ENCODE measurements around the gene WNK1. TPM values are rescaled to one million over a fixed set of nuclear protein-coding genes. Genes with fewer than 3 reads are reported as not detected.

Gene WNK1
- total RNA-seq, 1 experiment from 2014 or later: 117 TPM

DNA sequence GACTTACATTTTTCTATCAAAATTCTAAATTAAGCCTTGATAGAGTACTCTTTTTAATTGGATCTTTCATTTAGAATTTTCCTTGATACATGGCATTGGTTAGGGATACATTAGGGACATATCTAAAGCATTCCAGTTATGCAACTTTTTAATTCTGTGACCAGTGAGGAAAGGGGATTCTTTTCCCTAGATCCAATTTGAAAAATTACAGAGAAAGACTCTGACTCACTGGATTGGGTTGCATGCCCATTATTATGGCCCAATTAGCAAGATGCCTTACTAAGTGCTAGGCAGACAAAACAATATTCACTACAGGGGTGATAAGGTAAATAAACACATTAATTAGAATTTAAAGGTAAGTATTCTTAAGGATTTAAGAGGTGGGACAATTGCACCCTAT, 202.4 kb downstream of the WNK1 start:
- no peaks in the 10 kb centered on the region; a peak in 1 of 5 replicates for H3K9me3 Mint-ChIP-seq
- H3K23ac ChIP-seq (ENCODE audit: insufficient read length, low read depth, low read length): no peak overlapping the region
- H2BK12ac ChIP-seq (ENCODE audit: insufficient read length, low read depth, low read length): no peak overlapping the region
- no peak overlapping the region for H4K91ac ChIP-seq (ENCODE audit: insufficient read length, low read depth, low read length)
- H3K36me3 Mint-ChIP-seq (ENCODE audit: insufficient read depth in 1 of 3, low read depth in 3 of 3): no peaks in the 10 kb centered on the region
- H3K9me3 ChIP-seq (ENCODE audit: control insufficient read depth, low read depth, low read length): no peaks in the 10 kb centered on the region
- TF ChIP-seq, protein P1, sequence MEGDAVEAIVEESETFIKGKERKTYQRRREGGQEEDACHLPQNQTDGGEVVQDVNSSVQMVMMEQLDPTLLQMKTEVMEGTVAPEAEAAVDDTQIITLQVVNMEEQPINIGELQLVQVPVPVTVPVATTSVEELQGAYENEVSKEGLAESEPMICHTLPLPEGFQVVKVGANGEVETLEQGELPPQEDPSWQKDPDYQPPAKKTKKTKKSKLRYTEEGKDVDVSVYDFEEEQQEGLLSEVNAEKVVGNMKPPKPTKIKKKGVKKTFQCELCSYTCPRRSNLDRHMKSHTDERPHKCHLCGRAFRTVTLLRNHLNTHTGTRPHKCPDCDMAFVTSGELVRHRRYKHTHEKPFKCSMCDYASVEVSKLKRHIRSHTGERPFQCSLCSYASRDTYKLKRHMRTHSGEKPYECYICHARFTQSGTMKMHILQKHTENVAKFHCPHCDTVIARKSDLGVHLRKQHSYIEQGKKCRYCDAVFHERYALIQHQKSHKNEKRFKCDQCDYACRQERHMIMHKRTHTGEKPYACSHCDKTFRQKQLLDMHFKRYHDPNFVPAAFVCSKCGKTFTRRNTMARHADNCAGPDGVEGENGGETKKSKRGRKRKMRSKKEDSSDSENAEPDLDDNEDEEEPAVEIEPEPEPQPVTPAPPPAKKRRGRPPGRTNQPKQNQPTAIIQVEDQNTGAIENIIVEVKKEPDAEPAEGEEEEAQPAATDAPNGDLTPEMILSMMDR (conservative IDR thresholded peaks at IDR 0.05): no peak
- H2BK15ac ChIP-seq (ENCODE audit: low read depth, low read length): no peak overlapping the region
- H2AK5ac ChIP-seq (ENCODE audit: insufficient read length, low read length): no peak overlapping the region
- no peak overlapping the region for H2AFZ ChIP-seq (ENCODE audit: low read length)
- no peak overlapping the region for H2BK5ac ChIP-seq (ENCODE audit: insufficient read length, low read length)
- no peak overlapping the region for H2BK20ac ChIP-seq (ENCODE audit: low read depth, low read length, poor library complexity, severe bottlenecking)
- H4K20me1 ChIP-seq (ENCODE audit: control insufficient read depth, insufficient read depth, insufficient read length): no peaks in the 10 kb centered on the region
- H3K27me3 Mint-ChIP-seq (ENCODE audit: low read depth): no peaks in the 10 kb centered on the region
- no peak overlapping the region for H3K4ac ChIP-seq (ENCODE audit: low read depth, low read length)
- H3K79me2 ChIP-seq (ENCODE audit: insufficient read depth, low read length): no peaks in the 10 kb centered on the region
- H4K5ac ChIP-seq (ENCODE audit: insufficient read length, low read depth, low read length): no peak overlapping the region
- H3T11ph ChIP-seq (ENCODE audit: low read length): no peak overlapping the region
- H3K18ac ChIP-seq (ENCODE audit: insufficient read length, low read depth, low read length): no peak overlapping the region
- no peak overlapping the region for H3K9ac ChIP-seq (ENCODE audit: extremely low read depth, insufficient read length, low read length)
- DNase-seq: no peak
- no peak overlapping the region for H4K8ac ChIP-seq (replicated peaks; ENCODE audit: insufficient read length, low read depth, low read length)
- H3K56ac ChIP-seq (ENCODE audit: insufficient read length, low read depth, low read length): no peak overlapping the region
- H3K79me1 ChIP-seq (ENCODE audit: insufficient read depth, low read depth, low read length, poor library complexity, severe bottlenecking): no peaks in the 10 kb centered on the region
- no peak overlapping the region for H3K27ac ChIP-seq (ENCODE audit: insufficient read length, low read depth, low read length)
- H3K4me3 Mint-ChIP-seq: no peak overlapping the region
- H2BK120ac ChIP-seq (ENCODE audit: low read depth, low read length, poor library complexity, severe bottlenecking): no peak overlapping the region
- H3K4me2 ChIP-seq (ENCODE audit: insufficient read depth, insufficient read length, low read length): no peak overlapping the region
- no peaks in the 10 kb centered on the region for H3K27me3 ChIP-seq (ENCODE audit: insufficient read depth, low read length)
- no peak overlapping the region for H3K27ac Mint-ChIP-seq
- no peaks in the 10 kb centered on the region for H3K23me2 ChIP-seq (ENCODE audit: insufficient read length, low read depth, low read length, poor library complexity, severe bottlenecking)
- peaks cover 7% of the 10 kb centered on the region in 2 experiments for H3K4me1 Mint-ChIP-seq
- no peaks in the 10 kb centered on the region; the same call in 1 of the 2 replicates for H3K4me1 ChIP-seq (ENCODE audit: insufficient read depth, low read length)
- H3K14ac ChIP-seq (ENCODE audit: insufficient read depth, low read length): no peak overlapping the region

Data from H9 (cell line).